GM12873 (cell line): Measurements from ENCODE around the gene CDC42EP3.

Experiments
- CTCF ChIP-seq: IDR thresholded peaks from 2 replicates; pipeline ENCODE4 v1.5.1; 2012; ENCODE audit warnings: low read depth, mild to moderate bottlenecking, moderate library complexity, low read length, control low read depth; ENCODE audit not compliant: insufficient read depth; ENCODE audit errors: missing control alignments

Gene CDC42EP3

GRCh38 chr2:37633845-37634244 is 37.6 kb downstream of the CDC42EP3 start:
- no peak for TF ChIP-seq CTCF

- no peak for TF ChIP-seq CTCF
Observed at GRCh38 chr2:37633234-37633633, 38.2 kb downstream of the CDC42EP3 start.

GRCh38 chr2:37632310-37632709 is 39.1 kb downstream of the CDC42EP3 start:
- no peak for TF ChIP-seq CTCF

GRCh38 chr2:37631698-37632097 is 39.7 kb downstream of the CDC42EP3 start:
- no peak for TF ChIP-seq CTCF

- TF ChIP-seq CTCF = no peak
Observed at GRCh38 chr2:37631292-37631691, 40.1 kb downstream of the CDC42EP3 start.

- no peak for TF ChIP-seq CTCF
Observed at GRCh38 chr2:37630776-37631175, 40.7 kb downstream of the CDC42EP3 start.

GRCh38 chr2:37630301-37630700 is 41.1 kb downstream of the CDC42EP3 start:
- no peak for TF ChIP-seq CTCF

GRCh38 chr2:37629529-37629928 is 41.9 kb downstream of the CDC42EP3 start:
- no peak for TF ChIP-seq CTCF
